RWPE2 (cell line): ENCODE data around the gene MAPK14.

Experiments
- ATAC-seq: fragments of 200-7000 bp; cut with Tn5 transposase; 3 replicates; pipeline ENCODE4 v1.9.1; 2021; ENCODE audit warnings: low read depth
- DNase-seq: peaks from one replicate; pipeline ENCODE4 v3.0.0-alpha.2; 2020; ENCODE audit warnings: low spot score
- H3K27ac ChIP-seq: fragments of 450-650 bp; 2 replicates; pipeline ENCODE4 v1.5.1; 2017; ENCODE audit warnings: mild to moderate bottlenecking; ENCODE audit not compliant: poor library complexity, severe bottlenecking
- H3K27me3 ChIP-seq: fragments of 250-450 bp; sonication (Bioruptor Pico); 2 replicates; pipeline ENCODE4 v1.5.1; 2021; ENCODE audit warnings: mild to moderate bottlenecking, moderate library complexity; ENCODE audit not compliant: insufficient read depth, poor library complexity, severe bottlenecking
- H3K36me3 ChIP-seq: fragments of 250-450 bp; sonication (Bioruptor Pico); 2 replicates; pipeline ENCODE4 v1.5.1; 2020; ENCODE audit warnings: low read depth, mild to moderate bottlenecking, moderate library complexity
- H3K4me1 ChIP-seq: fragments of 250-450 bp; sonication (Bioruptor Pico); 2 replicates; pipeline ENCODE4 v1.5.1; 2021; ENCODE audit warnings: mild to moderate bottlenecking, moderate library complexity; ENCODE audit not compliant: insufficient read depth, poor library complexity, severe bottlenecking
- H3K4me3 ChIP-seq: fragments of 250-450 bp; sonication (Bioruptor Pico); 2 replicates; pipeline ENCODE4 v1.5.1; 2021; ENCODE audit warnings: mild to moderate bottlenecking, moderate library complexity; ENCODE audit not compliant: severe bottlenecking
- H3K9me3 ChIP-seq: fragments of 250-450 bp; sonication (Bioruptor Pico); 2 replicates; pipeline ENCODE4 v1.5.1; 2021; ENCODE audit warnings: mild to moderate bottlenecking, moderate library complexity; ENCODE audit not compliant: severe bottlenecking
- CTCF ChIP-seq: fragments of 450-650 bp; IDR thresholded peaks from one replicate; pipeline ENCODE4 v1.5.1; 2017; ENCODE audit warnings: mild to moderate bottlenecking, moderate library complexity; ENCODE audit not compliant: poor library complexity, severe bottlenecking

Gene MAPK14

DNA sequence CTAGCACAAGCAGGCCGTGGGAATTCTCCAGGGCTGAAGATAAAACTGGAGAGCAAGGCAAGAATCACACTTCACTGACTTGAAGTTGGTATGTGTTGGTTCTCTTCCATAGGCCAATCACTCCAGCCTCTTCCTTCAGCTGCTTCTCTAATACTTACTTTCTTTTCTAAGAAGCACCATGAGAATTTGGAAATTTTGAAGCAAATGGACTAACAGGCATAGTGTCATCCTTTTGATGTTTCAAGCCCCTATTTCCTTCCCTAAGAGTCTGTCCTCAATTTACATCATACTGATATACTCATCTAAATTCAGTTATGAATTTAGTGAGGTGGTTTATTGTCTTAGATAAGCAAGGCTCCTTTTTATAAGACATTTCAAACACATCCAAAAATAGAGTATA, 27.2 kb upstream of the MAPK14 start:
- no peak overlapping the region for H3K4me3 ChIP-seq
- no peaks in the 10 kb centered on the region for H3K36me3 ChIP-seq
- H3K27me3 ChIP-seq: no peaks in the 10 kb centered on the region
- H3K4me1 ChIP-seq: no peaks in the 10 kb centered on the region
- DNase-seq: no peak
- H3K27ac ChIP-seq: no peak overlapping the region
- ATAC-seq: no peak
- TF ChIP-seq CTCF: no peak
- H3K9me3 ChIP-seq: no peaks in the 10 kb centered on the region

DNA sequence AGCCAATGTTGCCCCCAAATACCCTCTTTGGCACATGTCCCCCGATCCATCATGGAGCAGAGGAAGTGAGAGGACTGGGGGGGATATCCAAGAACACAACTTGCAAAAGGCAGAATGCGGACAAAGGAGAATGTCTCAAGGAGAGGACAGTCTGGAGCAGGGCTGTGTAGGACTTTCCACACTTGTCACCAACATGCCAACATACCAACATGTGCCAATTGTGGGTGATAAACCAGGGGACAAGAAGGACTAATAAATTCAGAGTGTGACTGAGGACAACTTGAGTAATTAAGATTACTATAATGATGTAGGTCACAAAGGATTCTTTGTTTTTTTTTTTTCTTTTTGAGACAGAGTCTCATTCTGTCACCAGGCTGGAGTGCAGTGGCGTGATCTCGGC, 11.9 kb upstream of the MAPK14 start:
- Histone ChIP-seq H3K27ac (no peak overlapping the region), H3K4me3 (no peak overlapping the region), H3K27me3 (no peaks in the 10 kb centered on the region), H3K9me3 (no peaks in the 10 kb centered on the region), H3K4me1 (no peaks in the 10 kb centered on the region), H3K36me3 (no peaks in the 10 kb centered on the region)
- no peak for DNase-seq
- no peak for TF ChIP-seq CTCF
- no peak for ATAC-seq

DNA sequence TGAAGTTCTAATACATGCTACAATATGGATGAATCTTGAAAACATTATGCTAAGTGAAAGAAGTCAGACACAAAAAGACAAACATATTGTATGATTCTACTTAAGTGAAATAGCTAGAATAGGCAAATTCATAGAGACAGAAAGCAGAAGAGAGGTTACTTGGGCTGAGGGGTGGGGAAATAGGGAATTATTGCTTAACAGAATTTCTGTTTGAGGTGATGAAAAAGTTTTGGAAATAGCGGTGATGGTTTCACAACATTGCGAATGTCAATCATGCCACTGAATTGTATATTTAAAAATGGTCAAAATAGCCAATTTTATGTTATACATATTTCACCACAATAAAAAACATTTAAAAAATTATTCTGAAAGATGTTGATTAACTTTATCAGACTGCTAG, 9.3 kb upstream of the MAPK14 start:
- Histone ChIP-seq H3K4me1 (no peaks in the 10 kb centered on the region), H3K27me3 (no peaks in the 10 kb centered on the region), H3K4me3 (no peak overlapping the region), H3K27ac (no peak overlapping the region), H3K36me3 (no peaks in the 10 kb centered on the region), H3K9me3 (no peaks in the 10 kb centered on the region)
- ATAC-seq: no peak
- no peak for TF ChIP-seq CTCF
- DNase-seq: no peak

- DNase-seq: no peak
- Histone ChIP-seq H3K36me3 (no peaks in the 10 kb centered on the region), H3K4me3 (no peak overlapping the region), H3K4me1 (no peaks in the 10 kb centered on the region), H3K27ac (no peak overlapping the region), H3K27me3 (no peaks in the 10 kb centered on the region), H3K9me3 (no peaks in the 10 kb centered on the region)
- ATAC-seq: no peak
- TF ChIP-seq CTCF: no peak
Observed at GRCh38 chr6:36019167-36019566, 8.4 kb upstream of the MAPK14 start.

GRCh38 chr6:36020154-36020553, 7.5 kb upstream of the MAPK14 start:
- TF ChIP-seq CTCF: no peak
- DNase-seq: no peak
- H3K36me3 ChIP-seq: no peaks in the 10 kb centered on the region
- H3K4me1 ChIP-seq: no peaks in the 10 kb centered on the region
- no peak for ATAC-seq
- H3K27ac ChIP-seq: no peak overlapping the region
- H3K27me3 ChIP-seq: no peaks in the 10 kb centered on the region
- no peaks in the 10 kb centered on the region for H3K9me3 ChIP-seq
- H3K4me3 ChIP-seq: no peak overlapping the region
